Right ventricle myocardium inferior (tissue), 1 donor: ENCODE results near the gene OR52H1. TPM values are rescaled to one million over a fixed set of nuclear protein-coding genes. Genes with fewer than 3 reads are reported as not detected.

Experiments used
- ATAC-seq: fragments of 200-7000 bp; cut with Tn5 transposase; one replicate; pipeline ENCODE4 v1.9.1; 2020; ENCODE audit warnings: mild to moderate bottlenecking, moderate library complexity
- DNase-seq: peaks from one replicate; pipeline ENCODE4 v3.0.0; 2021; ENCODE audit errors: missing footprints
- intact Hi-C: fragments of 100-400 bp; cut with DNase I; formaldehyde crosslinking; loops from one replicate; pipeline ENCODE4 v1.11.0; 2022
- total RNA-seq: library from RNA; stranded (reverse); fragmentation: NEBNext Ultra II Directional; extraction: Animal tissue kit (Norgen Biotek cat#: 25700); gene quantifications from one replicate; pipeline ENCODE4 v1.2.1, GENCODE V29; 2021
- donor health status: DM: no; HTN: yes; CAD: no; lungs with severe emphysema.

Gene OR52H1
- total RNA-seq, 1 donor from 2014 or later: not detected

- ATAC-seq (no peak), DNase-seq (no peak)
- intact Hi-C loops: no loop called here
Observed at GRCh38 chr11:5546457-5546856, 1.9 kb downstream of the OR52H1 start.

- ATAC-seq (no peak), DNase-seq (no peak)
- intact Hi-C loops: no loop called here
Observed at GRCh38 chr11:5541427-5541826, 6.9 kb downstream of the OR52H1 start.

GRCh38 chr11:5536482-5536881 lies 11.9 kb downstream of the OR52H1 start:
- DNase-seq: no peak
- intact Hi-C loops: no loop called here
- no peak for ATAC-seq

- ATAC-seq (no peak), DNase-seq (no peak)
- intact Hi-C loops: no loop called here
Observed at GRCh38 chr11:5534046-5534445, 14.3 kb downstream of the OR52H1 start.

- intact Hi-C loops: no loop called here
- DNase-seq (no peak), ATAC-seq (no peak)
Observed at GRCh38 chr11:5531053-5531831, 17.1 kb downstream of the OR52H1 start.

GRCh38 chr11:5528495-5528894 lies 19.8 kb downstream of the OR52H1 start:
- intact Hi-C loops: no loop called here
- no peak for ATAC-seq
- no peak for DNase-seq

- ATAC-seq (no peak), DNase-seq (no peak)
- intact Hi-C loops: no loop called here
Observed at GRCh38 chr11:5527716-5528115, 20.6 kb downstream of the OR52H1 start.

- ATAC-seq: no peak
- no peak for DNase-seq
- intact Hi-C loops: no loop called here
Observed at GRCh38 chr11:5524756-5525155, 23.6 kb downstream of the OR52H1 start.

GRCh38 chr11:5522308-5522707 lies 26.0 kb downstream of the OR52H1 start:
- DNase-seq: no peak
- intact Hi-C loops: no loop called here
- ATAC-seq: no peak

GRCh38 chr11:5521540-5521939 lies 26.8 kb downstream of the OR52H1 start:
- no peak for ATAC-seq
- intact Hi-C loops: no loop called here

GRCh38 chr11:5516599-5516998 lies 31.7 kb downstream of the OR52H1 start, which contains the start of gene UBQLNL:
Gene UBQLNL, minus strand, starts transcription at chr11:5516699. Its CDS starts 258 bp downstream, at chr11:5516441.
- DNase-seq (no peak), ATAC-seq (no peak)
- intact Hi-C loops: no loop called here

More at GRCh38 chr11:5521540-5521939, 26.8 kb downstream of the OR52H1 start:
- DNase-seq: no peak

GRCh38 chr11:5514841-5515240 lies 33.5 kb downstream of the OR52H1 start:
- no peak for DNase-seq
- ATAC-seq: no peak
- intact Hi-C loops: no loop called here

GRCh38 chr11:5509803-5510202 lies 38.5 kb downstream of the OR52H1 start, which contains the start of gene UBQLN3:
Gene UBQLN3, minus strand, starts transcription at chr11:5509957. Its CDS starts 399 bp downstream, at chr11:5509558.
- DNase-seq (no peak), ATAC-seq (no peak)
- intact Hi-C loops: no loop called here

GRCh38 chr11:5508605-5509004 lies 39.7 kb downstream of the OR52H1 start:
- DNase-seq: no peak
- no peak for ATAC-seq
- intact Hi-C loops: no loop called here

GRCh38 chr11:5507933-5508305 lies 40.4 kb downstream of the OR52H1 start:
- intact Hi-C loops: no loop called here
- DNase-seq (no peak), ATAC-seq (no peak)

GRCh38 chr11:5507177-5507932 lies 41.0 kb downstream of the OR52H1 start:
- no peak for ATAC-seq
- no peak for DNase-seq
- intact Hi-C loops: no loop called here

- ATAC-seq (no peak), DNase-seq (no peak)
- intact Hi-C loops: no loop called here
Observed at GRCh38 chr11:5505363-5506048, 42.8 kb downstream of the OR52H1 start.

GRCh38 chr11:5504403-5504921 lies 43.9 kb downstream of the OR52H1 start:
- intact Hi-C loops: no loop called here
- ATAC-seq: no peak

GRCh38 chr11:5500393-5500801 lies 47.9 kb downstream of the OR52H1 start:
- intact Hi-C loops: no loop called here
- ATAC-seq: no peak
- DNase-seq: no peak

More at GRCh38 chr11:5504403-5504921, 43.9 kb downstream of the OR52H1 start:
- DNase-seq: no peak
